Measurements from ENCODE around the gene PRKCE. TPM values are rescaled to one million over a fixed set of nuclear protein-coding genes. Genes with fewer than 3 reads are reported as not detected.

Gene PRKCE
- total and polyA plus RNA-seq, 2 donors (not counting 1 experiment from before 2014, with no cell fraction given) = 23.6 to 271 TPM

GRCh38 chr2:45992021-45992740, 340.7 kb downstream of the PRKCE start:
- intact Hi-C loops (cut with micrococcal nuclease) = loop anchor here (2.0 kb wide), 1 partner anchor 373 kb away; no protein-coding TSS in a partner anchor
- no peaks in the 10 kb centered on the region for H3K4me1 Mint-ChIP-seq

More at GRCh38 chr2:45992021-45992740, 340.7 kb downstream of the PRKCE start:
- H3K9me3 ChIP-seq (ENCODE audit: control extremely low read depth in 1 of 3, control insufficient read depth in 2 of 3, insufficient read depth in 1 of 3, low read length in 2 of 3) = no peaks in the 10 kb centered on the region
- no peak for TF ChIP-seq EZH2 (IDR thresholded peaks at IDR 0.05; ENCODE audit: borderline replicate concordance, insufficient read depth, low read depth, low read length, poor library complexity, severe bottlenecking)
- TF ChIP-seq CTCF (IDR thresholded peaks at IDR 0.05) = no peak
- H3K27me3 Mint-ChIP-seq = no peaks in the 10 kb centered on the region
- ChIA-PET CTCF (interaction anchor here (0.6 to 2.6 kb wide), 8 partner anchors 8 to 350 kb away, joined by 4 to 9 read pairs (median 4); no protein-coding TSS in a partner anchor), POLR2A (interaction anchor here (0.5 to 0.6 kb wide), 2 partner anchors 124 to 439 kb away, joined by 4 to 5 read pairs; no protein-coding TSS in a partner anchor)
- peaks cover 3 to 29% of the 10 kb centered on the region in 2 experiments for H3K36me3 ChIP-seq (replicated peaks in 1 of 2; ENCODE audit: control extremely low read depth in 1 of 2, control insufficient read depth in 1 of 2, extremely low read depth in 1 of 2, insufficient read depth in 2 of 2, low read length in 1 of 2)
- H3K4me3 ChIP-seq (ENCODE audit: control extremely low read depth in 1 of 5, extremely low read depth in 1 of 5, insufficient read depth in 1 of 5, low read depth in 2 of 5, low read length in 4 of 5) = no peak overlapping the region
- no peak overlapping the region for H2AFZ ChIP-seq (ENCODE audit: insufficient read depth, low read depth, low read length, poor library complexity, severe bottlenecking)
- no peak overlapping the region for H3K27ac Mint-ChIP-seq
- ATAC-seq (ENCODE audit: low read depth) (no peak), DNase-seq (no peak)
- no peak overlapping the region for H3K27ac ChIP-seq (ENCODE audit: low read length in 2 of 2)
- H3K4me3 Mint-ChIP-seq = no peak overlapping the region
- H3K79me2 ChIP-seq (ENCODE audit: control insufficient read depth, insufficient read depth, low read length) = no peaks in the 10 kb centered on the region
- no peaks in the 10 kb centered on the region for H4K20me1 ChIP-seq (ENCODE audit: control insufficient read depth, insufficient read depth, low read length, poor library complexity, severe bottlenecking)
- 95% methylated on average over 11 of the region's 11 CpGs for WGBS (ENCODE audit: insufficient coverage)
- H3K4me2 ChIP-seq (replicated peaks; ENCODE audit: low read depth, low read length, poor library complexity, severe bottlenecking) = no peak overlapping the region
- H3K9me3 Mint-ChIP-seq (ENCODE audit: insufficient read depth) = peaks cover 2% of the 10 kb centered on the region
- H3K4me1 ChIP-seq (ENCODE audit: control insufficient read depth in 2 of 2, insufficient read depth in 2 of 2, low read length in 2 of 2) = no peaks in the 10 kb centered on the region
- no peaks in the 10 kb centered on the region for H3K27me3 ChIP-seq (replicated peaks in 1 of 4; ENCODE audit: control extremely low read depth in 1 of 4, control insufficient read depth in 3 of 4, insufficient read depth in 4 of 4, low read length in 3 of 4)
- no peak overlapping the region for H3K9ac ChIP-seq (ENCODE audit: low read length)
